HG03025 (cell line): Measurements from ENCODE around the gene SMAD7.

Experiments used
- ATAC-seq: cut with Tn5 transposase; IDR thresholded peaks from one replicate; pipeline ENCODE4 v1.9.1; 2021; ENCODE audit warnings: mild to moderate bottlenecking, moderate library complexity; ENCODE audit not compliant: unreplicated experiment, low FRiP score

Gene SMAD7

DNA sequence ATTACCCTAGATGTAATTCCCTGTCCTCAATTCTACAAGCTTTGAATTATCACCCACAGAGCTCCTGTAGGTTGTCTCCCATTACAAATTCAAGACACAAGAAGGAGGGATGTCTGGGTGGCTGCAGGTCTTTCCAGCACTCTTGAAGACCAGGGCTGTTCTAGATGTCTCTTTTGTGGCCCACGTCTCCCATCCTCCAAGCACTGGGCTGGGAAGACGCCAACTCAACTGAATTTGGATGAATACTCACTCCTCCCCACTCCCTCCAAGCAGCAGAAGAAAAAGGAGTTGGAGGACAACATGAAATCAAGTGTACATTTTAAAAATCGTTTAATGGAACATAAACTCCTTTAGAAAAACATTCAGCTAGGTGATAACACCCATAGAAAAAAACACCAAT, 31.2 kb downstream of the SMAD7 start:
- no peak for ATAC-seq

GRCh38 chr18:48918660-48919456, 31.9 kb downstream of the SMAD7 start:
- no peak for ATAC-seq

DNA sequence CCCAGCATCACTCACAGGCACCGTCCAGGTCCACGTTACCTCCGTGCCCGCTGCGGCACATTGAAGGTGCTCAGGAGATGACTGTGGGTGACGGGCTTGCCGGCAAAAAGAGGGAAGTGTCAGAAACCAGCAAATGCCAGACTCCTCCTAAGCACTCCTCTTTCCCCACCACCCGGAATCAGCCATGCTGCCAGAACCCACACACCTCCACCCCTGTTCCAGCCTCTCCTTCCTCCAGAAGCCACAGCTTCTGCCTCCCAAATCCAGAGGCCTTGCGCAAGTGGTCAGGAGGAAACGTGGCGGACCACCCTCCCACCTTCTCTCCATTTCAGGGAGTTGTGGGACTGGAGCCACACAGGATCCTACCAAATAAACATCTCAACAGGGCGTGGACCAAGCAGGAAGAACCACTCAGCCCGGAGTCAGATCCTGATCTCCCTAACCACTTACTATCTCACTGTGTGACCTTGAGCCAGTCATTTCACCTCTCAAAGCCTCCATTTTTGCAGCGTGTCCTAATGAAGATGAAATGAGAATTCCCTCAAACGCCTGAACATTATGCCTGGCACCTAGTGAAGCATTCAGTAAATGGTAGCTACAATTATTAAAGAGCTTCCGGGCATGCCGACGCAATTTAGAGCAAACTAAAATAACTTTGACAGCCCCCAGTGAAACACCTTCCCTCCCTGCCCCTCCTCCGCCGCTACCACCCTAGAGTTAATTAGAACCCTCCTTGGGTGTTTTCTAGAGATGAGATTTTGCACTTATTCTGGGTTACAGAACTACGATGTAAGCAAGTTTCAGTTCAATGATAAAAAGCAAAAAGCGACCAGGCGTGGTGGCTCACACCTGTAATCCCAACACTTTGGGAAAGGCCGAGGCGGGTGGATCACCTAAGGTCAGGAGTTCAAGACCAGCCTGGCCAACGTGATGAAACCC, 32.9 kb downstream of the SMAD7 start:
- no peak for ATAC-seq

GRCh38 chr18:48915626-48916425, 34.9 kb downstream of the SMAD7 start:
- no peak for ATAC-seq

DNA sequence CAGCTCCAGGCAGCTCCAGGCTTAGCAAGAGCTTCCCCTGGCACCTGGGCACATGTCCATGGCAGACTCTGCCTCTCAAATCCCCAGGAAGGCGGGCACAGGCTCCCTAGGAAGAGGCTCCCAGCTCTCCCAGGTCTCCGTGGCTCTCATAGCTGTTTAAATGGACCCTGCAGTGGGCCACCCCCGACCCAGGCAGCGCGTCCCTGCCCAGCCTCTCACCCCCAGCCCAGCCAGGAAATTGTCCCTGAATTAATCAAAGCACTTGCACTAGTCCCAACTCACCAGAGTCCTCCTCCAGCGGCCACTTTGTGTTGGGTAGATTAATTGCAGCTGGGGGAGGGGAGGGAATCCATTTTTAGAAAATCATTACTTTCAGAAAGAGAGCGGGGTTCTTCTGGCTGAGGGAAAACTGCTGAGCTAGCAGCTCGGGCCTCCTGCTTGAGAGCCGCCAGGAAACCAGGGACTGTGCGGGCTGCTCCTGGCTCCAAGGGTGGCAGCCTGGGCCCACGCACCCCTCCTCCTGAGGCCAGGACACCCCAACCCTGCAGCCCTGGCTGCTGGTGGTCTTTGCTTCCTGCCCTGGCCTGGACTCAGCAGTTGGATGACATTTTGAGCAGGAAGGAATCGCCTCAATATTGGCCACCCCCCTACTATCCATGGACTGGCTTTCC, 36.0 kb downstream of the SMAD7 start:
- ATAC-seq: no peak

- no peak for ATAC-seq
Measured at GRCh38 chr18:48913775-48914174, 37.0 kb downstream of the SMAD7 start.

DNA sequence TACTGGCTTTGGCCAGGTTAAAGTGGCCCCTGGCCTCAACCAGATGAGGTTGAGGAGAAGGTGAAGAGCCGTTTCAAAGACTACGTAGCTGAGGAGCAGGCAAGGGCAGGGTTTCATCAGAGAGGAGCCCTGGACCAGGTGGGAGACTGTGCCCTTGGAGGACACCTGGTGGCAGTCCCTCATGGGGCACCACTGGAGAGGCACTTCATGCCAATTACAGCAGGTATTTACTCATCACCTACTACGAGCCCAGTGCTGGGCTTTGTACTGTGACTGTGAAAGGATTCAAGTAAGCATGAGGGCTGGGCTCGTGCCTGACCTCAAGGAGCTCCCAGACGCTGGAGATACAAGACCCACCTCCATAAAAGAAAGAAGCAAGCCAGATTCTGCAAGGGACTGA, 37.6 kb downstream of the SMAD7 start:
- ATAC-seq: no peak

- ATAC-seq: no peak
Measured at GRCh38 chr18:48910972-48911545, 39.7 kb downstream of the SMAD7 start.

- no peak for ATAC-seq
Measured at GRCh38 chr18:48909721-48910120, 41.0 kb downstream of the SMAD7 start.

DNA sequence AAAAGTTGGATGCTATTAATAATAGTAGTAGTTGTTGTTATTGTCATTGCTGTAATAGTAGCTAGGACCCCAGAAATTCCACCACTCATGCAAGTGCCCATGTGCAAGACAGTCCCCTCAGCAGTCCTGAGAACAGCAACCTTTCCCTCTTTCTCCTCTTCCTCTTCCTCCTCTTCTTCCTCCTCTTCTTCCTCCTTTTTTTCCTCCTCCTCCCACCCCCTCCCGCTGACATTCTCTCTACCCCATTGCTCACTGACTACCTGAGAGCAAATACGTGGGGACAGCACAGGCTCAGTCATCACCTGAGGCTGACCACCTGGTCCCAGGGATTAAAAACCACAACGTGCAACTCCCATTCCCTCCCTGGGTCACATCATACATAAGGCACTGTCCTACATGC, 41.8 kb downstream of the SMAD7 start:
- ATAC-seq: no peak

DNA sequence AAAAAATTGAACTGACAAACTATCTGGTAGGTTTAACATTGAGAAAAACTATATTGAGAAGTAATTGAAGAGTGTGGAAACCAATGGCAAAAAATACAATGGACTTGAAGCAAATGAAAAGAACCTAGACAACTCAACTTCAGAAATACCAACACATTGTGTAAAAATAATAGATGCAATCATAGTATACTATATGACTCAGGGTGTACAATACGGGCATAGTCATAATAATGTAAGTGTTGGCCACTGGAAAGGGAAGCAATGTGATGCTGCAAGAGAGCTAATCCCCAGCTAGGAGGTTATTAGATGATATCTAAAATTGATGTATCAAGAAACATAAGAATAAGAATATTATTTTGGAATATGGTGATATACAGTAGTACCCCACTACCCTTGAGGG, 45.3 kb downstream of the SMAD7 start:
- no peak for ATAC-seq

DNA sequence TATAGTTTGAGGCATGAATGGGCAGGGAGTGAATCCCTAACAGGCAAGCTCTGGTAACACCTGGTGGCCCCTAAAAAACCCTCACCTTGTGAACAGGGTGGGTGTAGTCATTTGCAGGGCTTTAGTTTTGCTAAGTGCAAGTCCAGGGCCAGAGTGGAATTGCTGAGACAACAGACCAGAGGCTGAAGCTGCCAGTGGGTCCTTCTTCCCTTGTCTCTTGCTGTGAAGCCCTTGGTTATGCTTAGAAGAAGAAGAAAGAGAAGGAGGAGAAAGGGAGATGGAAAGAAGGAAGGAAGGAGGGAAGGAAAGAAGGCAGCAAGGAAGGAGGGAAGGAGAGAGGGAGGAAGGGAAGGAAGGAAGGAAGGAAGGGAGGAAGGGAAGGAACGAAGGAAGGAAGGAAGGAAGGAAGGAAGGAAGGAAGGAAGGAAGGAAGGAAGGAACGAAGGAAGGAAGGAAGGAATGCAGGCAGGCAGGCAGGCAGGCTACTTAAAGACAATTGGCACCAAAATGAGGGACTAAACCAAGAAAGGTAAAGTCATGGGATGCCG, 45.8 kb downstream of the SMAD7 start:
- no peak for ATAC-seq

GRCh38 chr18:48904091-48904490, 46.7 kb downstream of the SMAD7 start:
- ATAC-seq: no peak

DNA sequence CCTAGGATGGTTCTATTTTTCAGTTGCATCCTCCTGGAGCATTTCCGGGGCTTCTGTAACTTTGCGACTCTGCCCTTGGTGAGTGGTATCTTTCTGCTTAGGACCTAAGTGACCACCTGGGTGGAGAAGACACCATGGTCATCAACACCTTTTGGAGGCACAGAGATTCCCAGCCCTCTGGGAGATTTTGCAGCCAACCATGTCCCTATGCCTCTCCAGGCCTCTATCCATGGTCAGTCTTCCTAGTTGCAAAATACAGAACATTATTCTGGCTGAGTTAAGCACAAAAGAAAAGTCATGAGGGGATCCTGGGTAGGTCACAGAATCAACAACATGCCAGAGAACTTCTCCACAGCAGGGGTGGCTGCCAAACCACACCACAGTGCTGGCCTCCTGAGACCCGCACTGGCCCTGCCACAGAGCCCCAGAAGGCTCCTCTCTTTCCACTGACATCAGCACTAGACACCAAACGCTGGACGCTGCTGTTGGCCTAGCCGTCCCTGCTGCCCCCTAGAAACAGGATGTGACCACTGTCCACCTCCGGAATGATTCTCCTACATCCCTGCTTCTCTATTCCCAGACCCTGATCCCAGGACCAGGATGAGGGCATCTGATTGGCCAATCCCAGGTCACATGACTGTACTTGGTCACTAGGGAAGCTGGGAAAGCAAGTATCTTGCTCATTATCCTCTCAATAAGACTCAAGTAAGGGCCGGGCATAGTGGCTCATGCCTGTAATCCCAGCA, 47.7 kb downstream of the SMAD7 start:
- ATAC-seq: no peak

GRCh38 chr18:48902023-48902855, 48.5 kb downstream of the SMAD7 start:
- no peak for ATAC-seq

GRCh38 chr18:48901145-48902022, 49.4 kb downstream of the SMAD7 start:
- ATAC-seq: no peak

- ATAC-seq: no peak
Measured at GRCh38 chr18:48900469-48900868, 50.3 kb downstream of the SMAD7 start.
